ENCODE results near the gene RAPGEFL1.
"Not testable (repeated sequence)": the region's sequence is repeated elsewhere in the genome, so short reads cannot be mapped to it uniquely, and the experiment has no call there.

The RAPGEFL1 gene

DNA sequence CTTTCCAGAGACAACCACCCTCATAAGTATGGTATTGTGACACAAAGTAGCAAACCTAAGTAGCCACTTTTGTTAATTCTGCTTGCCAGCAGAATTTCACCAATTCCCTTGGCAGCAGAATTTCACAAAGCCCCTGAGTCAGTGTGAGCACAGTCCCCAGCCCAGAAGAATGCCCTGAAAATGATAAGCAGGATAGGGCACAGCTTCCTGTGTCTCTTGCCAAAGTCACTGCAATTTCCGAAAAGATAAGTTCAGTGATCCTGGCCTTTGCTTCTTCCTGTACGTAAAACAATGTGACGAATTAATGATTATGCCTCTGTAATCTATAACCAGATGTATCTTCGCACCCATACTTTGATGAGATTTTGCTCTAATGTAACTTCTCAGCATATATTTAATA lies 25.9 kb downstream of the RAPGEFL1 start:
- DNase-seq (no peak), ATAC-seq (replicated peaks) (no peak)
- H3K36me3 Mint-ChIP-seq: no peaks in the 10 kb centered on the region
- H3K4me1 Mint-ChIP-seq: no peaks in the 10 kb centered on the region
- H3K9me3 Mint-ChIP-seq: no peaks in the 10 kb centered on the region
- H3K27me3 Mint-ChIP-seq: peaks cover 0 to 5% of the 10 kb centered on the region in 2 donors
- no peak overlapping the region for H3K4me3 Mint-ChIP-seq
- H3K27ac Mint-ChIP-seq: no peak overlapping the region

DNA sequence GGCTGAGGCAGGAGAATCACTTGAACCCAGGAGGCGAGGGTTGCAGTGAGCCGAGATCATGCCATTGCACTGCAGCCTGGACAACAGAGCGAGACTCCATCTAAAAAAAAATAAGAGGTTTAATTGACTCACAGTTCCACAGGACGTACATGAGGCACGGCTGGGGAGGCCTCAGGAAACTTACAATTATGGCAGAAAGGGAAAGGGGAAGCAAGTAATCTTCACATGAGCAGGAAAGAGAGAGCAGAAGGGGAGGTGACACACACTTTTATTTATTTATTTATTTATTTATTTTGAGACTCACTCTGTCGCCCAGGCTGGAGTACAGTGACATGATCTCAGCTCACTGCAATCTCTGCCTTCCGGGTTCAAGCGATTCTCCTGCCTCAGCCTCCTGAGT lies 28.9 kb downstream of the RAPGEFL1 start:
- H3K4me3 Mint-ChIP-seq: not testable (repeated sequence)

DNA sequence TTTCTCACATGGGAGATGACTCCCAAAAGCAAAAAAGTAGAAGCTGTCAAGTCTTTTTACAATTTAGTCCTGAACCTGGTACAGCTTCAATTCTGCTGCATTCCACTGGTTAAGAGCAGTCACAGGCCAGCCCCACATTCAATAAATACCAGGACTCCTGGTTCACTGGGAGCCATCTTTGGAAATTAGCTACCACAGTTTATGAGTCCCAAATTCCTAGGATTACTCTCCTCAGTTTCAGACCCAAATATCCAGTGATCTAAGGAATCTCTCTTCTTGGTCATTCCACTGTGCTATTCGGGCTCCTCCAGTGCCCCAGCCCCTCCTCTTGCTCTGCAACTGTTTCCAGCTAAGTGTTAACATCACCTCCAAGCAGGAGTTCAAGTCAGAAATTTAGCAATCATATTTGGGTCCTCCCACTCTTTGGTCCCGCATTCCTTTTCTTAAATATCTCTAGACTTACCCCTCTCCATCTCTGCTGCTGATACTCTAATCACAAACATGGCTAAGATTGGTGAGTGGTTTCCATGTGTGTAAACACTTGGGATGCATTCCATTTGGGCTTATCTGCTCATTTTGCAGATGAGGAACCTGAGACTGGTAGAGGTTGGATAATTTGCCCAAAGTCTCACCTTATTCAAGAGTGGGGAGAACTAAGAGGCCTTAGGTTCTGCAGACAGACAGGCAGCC lies 32.3 kb downstream of the RAPGEFL1 start:
- Mint-ChIP-seq H3K4me1 (no peaks in the 10 kb centered on the region), H3K27me3 (no peaks in the 10 kb centered on the region), H3K9me3 (no peaks in the 10 kb centered on the region), H3K4me3 (no peak overlapping the region), H3K36me3 (no peaks in the 10 kb centered on the region), H3K27ac (no peak overlapping the region)
- no peak for DNase-seq
- ATAC-seq (replicated peaks): no peak

More for the DNA sequence above, 28.9 kb downstream of the RAPGEFL1 start:
- not testable (repeated sequence) for H3K27me3 Mint-ChIP-seq; H3K4me1 Mint-ChIP-seq; H3K36me3 Mint-ChIP-seq; H3K9me3 Mint-ChIP-seq; H3K27ac Mint-ChIP-seq; DNase-seq; ATAC-seq (replicated peaks)

DNA sequence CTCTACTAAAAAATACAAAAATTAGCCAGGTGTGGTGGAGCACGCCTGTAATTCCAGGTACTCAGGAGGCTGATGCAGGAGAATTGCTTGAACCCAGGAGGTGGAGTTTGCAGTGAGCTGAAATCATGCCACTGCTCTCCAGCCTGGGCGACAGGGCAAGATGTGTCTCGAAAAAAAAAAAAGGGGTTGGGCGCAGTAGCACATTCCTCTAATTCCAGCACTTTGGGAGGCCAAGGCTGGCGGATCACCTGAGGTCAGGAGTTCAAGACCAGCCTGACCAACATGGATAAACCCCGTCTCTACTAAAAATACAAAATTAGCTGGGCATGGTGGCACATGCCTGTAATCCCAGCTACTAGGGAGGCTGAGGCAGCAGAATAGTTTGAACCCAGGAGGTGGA lies 36.6 kb downstream of the RAPGEFL1 start:
- not testable (repeated sequence) for DNase-seq; H3K27ac Mint-ChIP-seq; H3K36me3 Mint-ChIP-seq; H3K4me3 Mint-ChIP-seq; H3K27me3 Mint-ChIP-seq; H3K9me3 Mint-ChIP-seq; ATAC-seq (replicated peaks)
- H3K4me1 Mint-ChIP-seq: peaks cover 12 to 16% of the 10 kb centered on the region in 2 donors

DNA sequence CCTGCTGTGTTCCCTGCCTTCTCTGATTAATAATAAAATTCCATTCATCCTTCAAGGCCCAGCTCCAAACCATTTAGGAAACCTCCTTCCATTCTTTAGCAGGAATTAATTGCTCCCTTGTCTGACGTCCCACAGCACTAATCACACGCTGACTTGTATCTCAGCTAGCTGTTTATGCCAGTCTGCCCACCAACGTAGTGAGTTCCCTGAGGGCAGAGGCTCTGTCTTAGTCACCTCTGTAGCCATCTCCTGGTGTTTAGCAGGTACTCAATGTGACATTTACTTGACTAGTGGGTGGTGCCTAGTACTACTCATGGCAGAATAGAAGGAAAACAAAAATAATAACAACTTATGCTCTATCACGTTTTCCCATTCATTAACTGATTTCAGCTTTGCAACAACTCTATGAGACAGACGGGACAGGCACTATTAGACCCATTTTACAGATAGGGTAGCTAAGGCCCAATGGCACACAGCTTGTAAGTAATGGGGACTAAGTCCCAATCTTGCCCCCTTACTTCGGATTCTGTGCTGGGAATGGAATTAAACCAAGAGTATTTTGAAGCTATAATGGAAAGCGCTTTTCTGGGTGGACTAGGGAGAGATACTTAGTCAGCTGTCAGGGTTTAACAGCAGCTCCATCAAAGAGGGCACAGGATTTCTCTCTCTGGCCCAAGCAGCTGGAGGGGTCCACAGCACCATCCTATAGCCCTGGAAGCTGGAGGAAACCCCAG lies 40.9 kb downstream of the RAPGEFL1 start:
- peak overlapping the region; percentile 91 to 94 for H3K4me3 Mint-ChIP-seq
- H3K27ac Mint-ChIP-seq: peak overlapping the region; percentile 99
- ATAC-seq (replicated peaks) (peak in 1 of 2 donors; percentile 42), DNase-seq (no peak)
- H3K4me1 Mint-ChIP-seq: peaks cover 25 to 35% of the 10 kb centered on the region in 2 donors
- no peaks in the 10 kb centered on the region for H3K9me3 Mint-ChIP-seq
- peaks cover 0 to 4% of the 10 kb centered on the region in 2 donors for H3K36me3 Mint-ChIP-seq
- no peaks in the 10 kb centered on the region for H3K27me3 Mint-ChIP-seq

DNA sequence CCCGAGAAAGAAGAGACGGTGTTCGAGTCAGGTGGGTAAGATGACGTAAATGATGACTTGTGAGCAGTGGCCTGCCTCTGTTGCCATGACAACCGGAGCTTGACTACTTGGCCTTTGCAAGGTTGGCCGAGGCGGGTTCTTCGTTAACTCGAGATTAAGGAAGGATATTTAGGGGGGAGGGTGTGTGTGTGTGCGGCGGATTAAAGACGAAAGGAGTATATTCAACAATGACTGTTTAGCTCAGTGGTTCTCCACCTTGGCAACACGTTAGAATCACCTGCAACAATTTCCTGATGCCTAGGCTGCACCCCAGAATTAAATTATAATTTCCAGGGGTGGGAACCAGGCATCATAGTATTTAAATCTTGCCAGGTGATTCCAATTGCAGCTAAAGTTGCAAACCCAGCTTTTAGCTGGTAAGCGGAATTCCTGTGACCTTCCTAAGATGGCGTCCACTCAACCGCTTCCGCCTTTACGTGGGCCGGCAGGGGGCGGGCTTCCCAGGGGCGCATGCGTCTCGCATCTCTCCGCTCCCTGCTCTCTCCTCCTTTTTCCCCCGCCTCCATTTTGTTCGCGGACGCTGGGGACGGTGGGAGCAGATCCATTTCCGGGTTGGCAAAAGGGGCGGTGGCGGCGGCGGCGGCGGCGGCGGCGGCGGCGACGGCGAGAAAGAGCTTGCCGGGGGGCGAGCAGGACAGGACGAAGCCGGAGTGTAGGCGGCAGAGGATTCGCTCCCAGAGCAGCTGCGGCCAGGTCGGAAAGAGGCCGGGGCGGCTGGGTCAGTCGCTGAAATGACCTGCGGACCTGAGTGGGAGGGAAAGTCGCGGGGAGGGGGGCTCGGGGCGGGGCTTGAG lies 41.7 kb downstream of the RAPGEFL1 start, which contains the start of gene WIPF2:
TSS of gene WIPF2 (plus strand) at position 565 of the 854 bp plus-strand sequence. CDS start 37,156 bp downstream, outside the sequence.
- Mint-ChIP-seq H3K9me3 (no peaks in the 10 kb centered on the region), H3K4me3 (peak within 1 kb of the TSS; percentile 91 to 94), H3K36me3 (peaks cover 0 to 6% of the 10 kb centered on the region in 2 donors), H3K27me3 (no peaks in the 10 kb centered on the region), H3K4me1 (peaks cover 26 to 39% of the 10 kb centered on the region in 2 donors), H3K27ac (peak within 1 kb of the TSS; percentile 99)
- ATAC-seq (replicated peaks): peak; percentile 91 to 94
- peak; percentile 94 for DNase-seq

DNA sequence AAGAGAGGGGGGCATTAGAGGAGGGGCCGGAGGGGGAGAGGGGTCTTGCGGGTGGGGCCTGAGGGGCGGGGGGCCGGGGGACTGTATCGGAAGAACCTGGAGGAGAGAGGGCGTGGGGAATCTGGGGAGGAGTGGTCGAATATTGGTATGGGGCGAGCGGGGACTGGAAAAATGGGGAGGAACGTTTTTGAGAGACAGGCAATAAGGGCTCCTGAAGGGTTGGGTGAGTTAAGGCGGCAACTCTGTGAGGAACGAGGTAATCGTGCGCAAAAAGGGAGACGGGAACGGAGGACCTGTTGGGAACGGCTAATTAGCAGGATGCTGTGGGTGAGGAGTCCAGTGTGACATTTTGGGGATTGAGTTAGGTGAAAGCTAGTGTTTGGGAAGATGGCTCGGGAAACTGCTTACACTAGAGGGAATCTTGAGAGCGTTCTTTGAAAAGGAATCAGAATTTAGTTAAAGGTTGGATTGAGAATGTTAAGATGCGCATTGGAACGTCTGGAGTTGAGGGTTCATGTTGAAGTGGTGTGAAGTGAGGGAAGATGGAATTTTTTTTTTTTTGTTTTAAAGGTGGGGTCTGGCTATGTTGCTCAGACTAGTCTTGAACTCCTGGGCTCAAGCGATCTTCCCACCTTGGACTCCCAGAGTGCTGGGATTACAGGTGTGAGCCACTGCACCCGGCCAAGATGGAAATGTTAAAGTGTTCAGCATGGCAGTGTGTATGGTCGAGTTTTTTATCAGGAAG lies 42.5 kb downstream of the RAPGEFL1 start:
- Mint-ChIP-seq H3K4me3 (peak overlapping the region; percentile 91 to 94), H3K36me3 (peaks cover 4 to 11% of the 10 kb centered on the region in 2 donors), H3K27ac (peak overlapping the region; percentile 90), H3K4me1 (peaks cover 30 to 45% of the 10 kb centered on the region in 2 donors), H3K9me3 (no peaks in the 10 kb centered on the region), H3K27me3 (no peaks in the 10 kb centered on the region)
- DNase-seq (peak; percentile 7), ATAC-seq (replicated peaks) (peak; percentile 22 to 23)

DNA sequence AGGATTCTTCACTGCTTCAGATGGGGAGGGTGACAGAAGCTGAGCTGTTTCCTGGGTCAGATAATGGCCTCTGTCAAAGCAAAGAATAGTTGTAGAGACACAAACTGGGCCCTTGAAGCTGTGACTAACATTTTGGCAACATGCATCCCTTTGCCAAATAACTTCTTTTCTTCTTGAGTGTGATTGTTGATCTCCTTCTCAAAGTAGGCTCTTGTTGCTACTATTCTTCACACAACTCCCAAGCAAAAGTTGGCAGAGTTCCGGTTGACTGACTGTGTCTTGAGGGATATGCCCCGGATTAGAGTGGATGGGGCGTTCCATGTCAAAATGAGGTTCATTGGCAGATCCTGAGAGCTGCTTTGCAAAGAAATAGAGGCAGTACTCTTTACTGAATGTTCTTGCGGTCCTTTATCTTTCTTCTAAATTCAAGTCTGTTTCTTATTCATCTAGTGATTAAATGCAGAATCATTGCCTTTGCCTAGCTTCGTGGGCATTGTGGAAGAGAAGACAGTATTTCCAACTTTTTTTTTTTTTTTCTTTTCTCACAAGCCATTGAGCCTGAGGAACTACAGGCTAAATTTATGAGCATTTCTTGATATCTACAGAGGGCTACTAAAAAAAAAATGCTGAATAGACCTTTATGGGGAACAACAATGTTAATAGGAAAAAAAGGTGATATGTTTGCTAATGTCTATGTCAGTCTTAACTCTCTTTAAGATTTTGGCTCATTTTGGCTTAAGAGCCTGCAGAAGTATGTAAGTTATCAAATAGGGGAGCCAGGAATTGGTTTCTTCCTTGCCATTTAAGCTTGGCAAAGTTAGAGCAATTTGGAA lies 47.7 kb downstream of the RAPGEFL1 start:
- H3K4me1 Mint-ChIP-seq: peaks cover 22 to 41% of the 10 kb centered on the region in 2 donors
- no peaks in the 10 kb centered on the region for H3K9me3 Mint-ChIP-seq
- no peaks in the 10 kb centered on the region for H3K27me3 Mint-ChIP-seq
- peak overlapping the region; percentile 47 for H3K27ac Mint-ChIP-seq
- no peak overlapping the region for H3K4me3 Mint-ChIP-seq
- peaks cover 14 to 25% of the 10 kb centered on the region in 2 donors for H3K36me3 Mint-ChIP-seq
- DNase-seq (no peak), ATAC-seq (replicated peaks) (no peak)

DNA sequence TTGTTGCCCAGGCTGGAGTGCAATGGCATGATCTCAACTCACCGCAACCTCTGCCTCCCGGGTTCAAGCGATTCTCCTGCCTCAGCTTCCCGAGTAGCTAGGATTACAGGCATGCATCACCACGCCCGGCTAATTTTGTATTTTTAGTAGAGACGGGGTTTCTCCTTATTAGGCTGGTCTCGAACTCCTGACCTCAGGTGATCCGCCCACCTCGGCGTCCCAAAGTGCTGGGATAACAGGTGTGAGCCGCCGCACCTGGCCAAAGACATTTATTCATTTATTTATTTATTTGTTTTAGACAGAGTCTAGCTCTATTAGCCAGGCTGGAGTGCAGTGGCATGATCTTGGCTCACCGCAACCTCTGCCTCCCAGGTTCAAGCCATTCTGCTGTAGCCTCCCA lies 51.9 kb downstream of the RAPGEFL1 start:
- H3K36me3 Mint-ChIP-seq: peaks cover 17 to 33% of the 10 kb centered on the region in 2 donors
- not testable (repeated sequence) for ATAC-seq (replicated peaks); H3K27ac Mint-ChIP-seq; H3K9me3 Mint-ChIP-seq; H3K4me3 Mint-ChIP-seq; H3K27me3 Mint-ChIP-seq; DNase-seq
- H3K4me1 Mint-ChIP-seq: peaks cover 16 to 37% of the 10 kb centered on the region in 2 donors

DNA sequence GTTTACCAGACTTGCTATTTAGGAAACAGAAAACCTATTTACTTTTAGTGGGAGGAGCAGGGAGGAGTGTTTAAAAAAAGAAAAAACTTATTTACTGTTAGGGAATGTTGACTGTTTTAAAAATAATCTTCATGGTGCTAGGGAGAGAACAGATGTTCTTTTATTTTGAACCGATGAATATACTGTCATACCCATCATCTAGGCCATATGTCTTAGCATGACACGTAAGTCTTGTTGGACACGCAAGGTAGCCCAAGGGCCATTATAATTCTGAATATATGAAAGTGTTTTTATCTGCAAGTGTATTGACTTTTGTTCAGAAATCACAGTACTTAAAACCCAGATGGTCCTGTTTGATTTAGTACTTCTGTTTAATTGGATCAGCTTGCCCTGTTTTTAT lies 53.4 kb downstream of the RAPGEFL1 start:
- DNase-seq (no peak), ATAC-seq (replicated peaks) (no peak)
- no peak overlapping the region for H3K4me3 Mint-ChIP-seq
- peaks cover 12 to 32% of the 10 kb centered on the region in 2 donors for H3K4me1 Mint-ChIP-seq
- peaks cover 14 to 38% of the 10 kb centered on the region in 2 donors for H3K36me3 Mint-ChIP-seq
- H3K27me3 Mint-ChIP-seq: no peaks in the 10 kb centered on the region
- no peak overlapping the region for H3K27ac Mint-ChIP-seq
- no peaks in the 10 kb centered on the region for H3K9me3 Mint-ChIP-seq

DNA sequence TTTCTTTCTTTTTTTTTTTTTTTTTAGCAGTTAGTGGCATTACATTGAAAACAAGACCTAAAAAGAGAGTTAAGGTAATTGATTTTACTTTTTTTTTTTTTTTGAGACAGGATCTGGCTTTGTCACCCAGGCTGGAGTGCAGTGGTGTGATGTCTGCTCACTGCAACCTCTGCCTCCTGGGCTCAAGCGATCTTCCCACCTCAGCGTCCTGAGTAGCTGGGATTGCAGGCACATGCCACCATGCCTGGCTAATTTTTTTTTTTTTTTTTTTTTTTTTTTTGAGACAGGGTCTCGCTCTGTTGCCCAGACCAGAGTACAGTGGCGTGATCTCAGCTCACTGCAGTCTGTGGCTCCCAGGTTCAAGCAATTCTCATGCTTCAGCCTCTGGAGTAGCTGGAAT lies 54.7 kb downstream of the RAPGEFL1 start:
- DNase-seq; H3K9me3 Mint-ChIP-seq; H3K27me3 Mint-ChIP-seq; H3K27ac Mint-ChIP-seq; H3K4me3 Mint-ChIP-seq; ATAC-seq (replicated peaks): not testable (repeated sequence)
- peaks cover 12 to 31% of the 10 kb centered on the region in 2 donors for H3K4me1 Mint-ChIP-seq
- peaks cover 14 to 38% of the 10 kb centered on the region in 2 donors for H3K36me3 Mint-ChIP-seq

DNA sequence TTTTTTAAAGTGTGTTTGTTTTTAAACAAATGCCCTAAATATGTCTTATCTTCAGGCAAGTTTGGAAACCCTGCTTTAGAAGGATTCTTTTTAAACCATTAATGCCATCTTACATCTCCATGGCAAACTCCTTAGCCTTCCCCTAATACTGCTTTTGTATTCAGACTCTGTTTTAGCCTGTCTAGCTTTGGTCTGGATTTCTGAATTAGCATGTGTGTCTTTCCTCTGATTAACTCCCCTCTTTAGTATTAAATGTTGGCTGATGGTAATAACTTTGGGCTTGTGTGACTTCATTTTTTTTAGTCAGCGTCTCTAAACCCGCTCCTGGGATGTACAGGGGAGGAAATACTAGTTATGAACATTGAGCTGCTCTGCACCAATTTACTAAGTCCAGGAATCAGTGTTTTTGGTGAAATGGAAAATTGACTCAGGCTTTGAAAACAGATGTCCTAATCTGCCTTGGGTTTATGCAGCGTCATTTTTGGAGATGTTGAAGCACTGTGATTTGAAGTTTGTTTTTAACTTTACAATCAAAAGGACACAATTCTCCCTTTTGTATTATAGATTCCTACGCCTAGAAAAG lies 64.1 kb downstream of the RAPGEFL1 start:
- Mint-ChIP-seq H3K27ac (no peak overlapping the region), H3K4me1 (peaks cover 11 to 23% of the 10 kb centered on the region in 2 donors), H3K27me3 (no peaks in the 10 kb centered on the region), H3K9me3 (no peaks in the 10 kb centered on the region), H3K4me3 (no peak overlapping the region), H3K36me3 (peaks cover 4 to 8% of the 10 kb centered on the region in 2 donors)
- DNase-seq (no peak), ATAC-seq (replicated peaks) (no peak)

DNA sequence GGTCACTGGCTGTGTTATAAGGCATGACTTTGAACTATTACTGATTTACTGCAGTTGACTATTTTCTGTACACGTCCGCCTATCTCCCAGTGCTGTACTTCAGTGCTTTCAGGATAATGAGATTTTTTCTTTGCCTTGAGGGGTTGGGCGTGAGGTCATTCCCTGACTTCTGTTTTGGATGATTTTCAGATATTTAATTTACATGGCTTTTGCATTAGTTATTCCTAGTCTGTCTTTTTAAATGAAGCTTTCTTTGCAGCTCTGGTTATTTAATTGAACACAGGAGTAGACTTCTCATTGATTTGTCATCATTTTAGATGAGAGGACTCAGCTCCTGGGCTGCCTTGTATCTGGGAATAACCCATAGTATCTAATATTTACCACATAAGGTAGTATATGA lies 65.5 kb downstream of the RAPGEFL1 start:
- Mint-ChIP-seq H3K27ac (no peak overlapping the region), H3K9me3 (no peaks in the 10 kb centered on the region), H3K36me3 (peaks cover 2 to 3% of the 10 kb centered on the region in 2 donors), H3K4me3 (no peak overlapping the region), H3K4me1 (peaks cover 11 to 23% of the 10 kb centered on the region in 2 donors), H3K27me3 (no peaks in the 10 kb centered on the region)
- ATAC-seq (replicated peaks) (no peak), DNase-seq (no peak)

Measured in stimulated activated naive B cell treated with anti-CD40 and anti-IgM and Interleukin-4, amounts not matched to agents 10 μg/mL and 1 μg/mL and 100 μg/mL, for 72 hours (primary cell).